Memory B cell (primary cell): ENCODE results near the gene PTGES3L.

ENCODE experiments used
- ATAC-seq: fragments of 150-1000 bp; cut with Tn5 transposase; 2 replicates; pipeline ENCODE4 v1.10.0; 2021; ENCODE audit warnings: low read depth, mild to moderate bottlenecking, moderate library complexity
- DNase-seq, 2 donors: peaks; one replicate each; pipeline ENCODE4 v3.0.0; 2022; ENCODE audit warnings: low spot score in 2 of 2
- H3K27ac Mint-ChIP-seq: one replicate; pipeline ENCODE4 v1.8.0; 2022; ENCODE audit warnings: mild to moderate bottlenecking, moderate library complexity, mixed read lengths
- H3K27me3 Mint-ChIP-seq: one replicate; pipeline ENCODE4 v1.8.0; 2022; ENCODE audit warnings: mixed read lengths
- H3K36me3 Mint-ChIP-seq: one replicate; pipeline ENCODE4 v1.8.0; 2022; ENCODE audit warnings: mild to moderate bottlenecking, mixed read lengths
- H3K4me1 Mint-ChIP-seq: one replicate; pipeline ENCODE4 v1.8.0; 2022; ENCODE audit warnings: mixed read lengths
- H3K4me3 Mint-ChIP-seq: one replicate; pipeline ENCODE4 v1.8.0; 2022; ENCODE audit warnings: mild to moderate bottlenecking, moderate library complexity, mixed read lengths
- H3K9me3 Mint-ChIP-seq: one replicate; pipeline ENCODE4 v1.8.0; 2022; ENCODE audit warnings: mixed read lengths

Gene PTGES3L

GRCh38 chr17:42979511-42980273, at the start of gene PTGES3L:
PTGES3L (minus strand) TSS chr17:42980080; CDS start chr17:42980053, 27 bp downstream.
- ATAC-seq, result peak; percentile 7
- peaks cover 6% of the 10 kb centered on the region for H3K36me3 Mint-ChIP-seq
- no peak for DNase-seq

DNA sequence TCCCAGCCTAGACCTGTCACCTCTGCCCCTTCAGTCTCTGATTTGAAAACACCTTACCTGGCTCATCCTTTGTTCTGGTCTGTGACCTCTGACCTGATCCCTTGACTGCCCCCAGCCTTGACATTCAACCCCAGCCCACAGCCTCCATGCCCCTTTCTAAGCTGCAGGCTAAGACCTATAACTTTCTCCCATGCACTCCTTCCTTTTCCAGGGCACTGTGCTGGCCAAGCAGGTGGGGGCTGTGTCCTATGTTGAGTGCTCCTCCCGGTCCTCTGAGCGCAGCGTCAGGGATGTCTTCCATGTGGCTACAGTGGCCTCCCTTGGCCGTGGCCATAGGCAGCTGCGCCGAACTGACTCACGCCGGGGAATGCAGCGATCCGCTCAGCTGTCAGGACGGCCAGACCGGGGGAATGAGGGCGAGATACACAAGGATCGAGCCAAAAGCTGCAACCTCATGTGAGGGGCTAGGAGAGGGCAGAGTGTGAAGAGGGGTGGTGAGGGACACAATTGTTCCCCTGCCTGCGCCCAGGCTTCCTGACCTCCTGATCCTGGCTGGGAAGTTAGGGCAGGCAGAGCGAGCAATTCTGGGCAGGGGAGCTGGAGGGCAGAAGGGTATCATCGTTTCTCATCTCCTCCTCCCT, 48.5 kb upstream of the PTGES3L start:
- Mint-ChIP-seq H3K36me3 (no peaks in the 10 kb centered on the region), H3K9me3 (no peaks in the 10 kb centered on the region), H3K27ac (no peak overlapping the region), H3K4me3 (no peak overlapping the region), H3K4me1 (peaks cover 14% of the 10 kb centered on the region), H3K27me3 (no peaks in the 10 kb centered on the region)
- DNase-seq (no peak), ATAC-seq (no peak)

More at GRCh38 chr17:42979511-42980273, at the start of gene PTGES3L:
- Mint-ChIP-seq H3K9me3 (no peaks in the 10 kb centered on the region), H3K4me3 (peak within 1 kb of the TSS; percentile 98), H3K27me3 (no peaks in the 10 kb centered on the region), H3K4me1 (peaks cover 32% of the 10 kb centered on the region), H3K27ac (peak within 1 kb of the TSS; percentile 95)

- H3K9me3 Mint-ChIP-seq, result no peaks in the 10 kb centered on the region
- no peaks in the 10 kb centered on the region for H3K36me3 Mint-ChIP-seq
- ATAC-seq, result no peak
- no peak for DNase-seq
- H3K4me1 Mint-ChIP-seq, result peaks cover 14% of the 10 kb centered on the region
- H3K27ac Mint-ChIP-seq, result no peak overlapping the region
- no peaks in the 10 kb centered on the region for H3K27me3 Mint-ChIP-seq
- H3K4me3 Mint-ChIP-seq, result no peak overlapping the region
These were observed 47.5 kb upstream of the PTGES3L start for GRCh38 chr17:43027091-43028032.

- Mint-ChIP-seq H3K4me1 (peaks cover 14% of the 10 kb centered on the region), H3K27me3 (no peaks in the 10 kb centered on the region), H3K4me3 (no peak overlapping the region), H3K9me3 (no peaks in the 10 kb centered on the region), H3K27ac (no peak overlapping the region), H3K36me3 (no peaks in the 10 kb centered on the region)
- ATAC-seq (no peak), DNase-seq (no peak)
These were observed 46.7 kb upstream of the PTGES3L start for GRCh38 chr17:43026595-43026994.

DNA sequence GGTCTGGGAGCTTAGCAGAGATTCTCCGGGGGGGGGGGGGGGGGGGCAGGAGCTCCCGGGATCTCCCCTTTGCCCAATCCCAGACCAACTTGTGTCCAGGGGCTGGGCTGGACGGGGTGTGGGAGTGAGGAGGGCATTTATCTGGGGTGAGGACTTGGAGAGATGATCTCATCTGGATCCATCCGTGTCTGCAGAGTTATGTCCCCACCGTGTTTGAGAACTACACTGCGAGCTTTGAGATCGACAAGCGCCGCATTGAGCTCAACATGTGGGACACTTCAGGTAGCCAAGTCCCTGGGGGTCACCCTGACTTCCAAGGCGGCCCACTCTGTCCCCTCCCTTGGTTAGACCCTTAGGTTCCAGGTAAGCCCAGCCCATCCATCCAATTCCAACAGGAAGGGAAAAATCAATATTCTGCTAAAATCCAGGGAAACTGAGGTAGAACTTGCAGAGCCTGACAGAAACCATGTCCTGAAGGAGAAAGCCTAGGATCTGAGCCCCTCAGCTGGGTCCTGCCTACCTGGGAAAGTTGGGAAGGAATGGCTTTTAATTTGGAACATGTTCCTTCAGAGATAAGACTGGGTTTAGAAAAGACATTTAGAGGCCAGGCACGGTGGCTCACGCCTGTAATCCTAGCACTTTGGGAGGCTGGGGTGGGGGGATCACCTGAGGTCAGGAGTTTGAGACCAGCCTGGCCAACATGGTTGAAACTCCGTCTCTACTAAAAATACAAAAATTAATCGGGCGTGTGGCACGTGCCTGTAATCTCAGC, 46.1 kb upstream of the PTGES3L start:
- peak overlapping the region; percentile 82 for H3K4me3 Mint-ChIP-seq
- H3K4me1 Mint-ChIP-seq, result peaks cover 18% of the 10 kb centered on the region
- ATAC-seq (no peak), DNase-seq (no peak)
- no peaks in the 10 kb centered on the region for H3K27me3 Mint-ChIP-seq
- H3K27ac Mint-ChIP-seq, result peak overlapping the region; percentile 41
- no peaks in the 10 kb centered on the region for H3K9me3 Mint-ChIP-seq
- H3K36me3 Mint-ChIP-seq, result no peaks in the 10 kb centered on the region

DNA sequence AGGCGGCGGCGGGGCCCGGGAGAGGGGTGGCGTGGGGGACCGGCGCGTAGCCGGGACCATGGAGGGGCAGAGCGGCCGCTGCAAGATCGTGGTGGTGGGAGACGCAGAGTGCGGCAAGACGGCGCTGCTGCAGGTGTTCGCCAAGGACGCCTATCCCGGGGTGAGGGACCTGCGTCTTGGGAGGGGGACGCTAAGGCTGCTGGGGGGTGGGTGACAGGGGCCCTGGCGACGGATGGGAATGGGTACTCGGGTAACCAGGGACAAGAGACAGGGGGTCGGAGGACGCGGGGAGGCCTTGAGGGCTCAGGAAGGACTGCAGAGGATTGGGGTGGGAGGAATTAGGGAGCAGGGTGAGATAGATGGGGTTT, 45.4 kb upstream of the PTGES3L start:
- DNase-seq (no peak), ATAC-seq (no peak)
- Mint-ChIP-seq H3K27me3 (no peaks in the 10 kb centered on the region), H3K4me3 (peak overlapping the region; percentile 82), H3K36me3 (no peaks in the 10 kb centered on the region), H3K27ac (peak overlapping the region; percentile 41), H3K9me3 (no peaks in the 10 kb centered on the region), H3K4me1 (peaks cover 21% of the 10 kb centered on the region)

DNA sequence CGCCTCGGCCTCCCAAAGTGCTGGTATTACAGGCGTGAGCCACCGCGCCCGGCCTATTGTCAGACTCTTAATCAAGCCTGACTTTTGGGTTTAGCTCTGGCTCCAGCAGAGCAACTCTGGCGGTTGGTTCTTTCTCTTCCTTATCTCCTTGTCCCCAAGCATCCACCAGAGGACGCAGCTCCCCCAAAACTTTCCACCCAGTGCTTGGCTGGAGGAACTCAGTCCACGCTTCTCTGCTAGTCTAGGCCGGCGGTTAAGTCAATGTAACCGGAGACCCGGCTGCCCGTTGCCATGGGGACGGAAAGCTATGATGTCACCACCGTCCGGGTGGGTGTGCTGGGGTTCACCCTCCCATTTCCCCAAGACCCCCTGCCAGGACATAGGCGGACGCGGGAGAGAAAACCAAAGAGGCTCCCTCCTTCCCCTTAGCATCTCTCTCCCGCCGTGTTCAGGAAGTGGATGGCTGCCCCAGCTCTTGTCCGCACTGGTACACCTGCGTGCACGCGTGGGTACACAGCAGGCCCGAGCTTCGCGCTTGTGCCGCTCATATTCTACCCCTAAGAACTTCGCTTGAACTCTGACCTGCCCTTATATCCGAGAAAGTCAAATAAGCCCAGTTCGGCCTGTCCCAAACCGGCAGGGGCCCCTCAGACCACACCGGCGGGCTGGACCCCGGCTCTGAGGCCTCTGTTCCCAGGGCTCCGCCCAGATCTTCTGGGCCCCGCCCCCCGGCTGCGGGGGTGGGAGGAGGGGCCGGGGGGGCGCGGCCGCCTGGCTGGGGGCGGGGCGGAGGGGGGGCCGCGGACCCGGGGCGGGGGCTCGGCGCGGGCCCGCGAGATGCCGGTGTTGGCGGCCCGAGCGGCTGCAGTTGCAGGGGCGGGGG, 44.8 kb upstream of the PTGES3L start, which contains the start of gene RND2:
Gene RND2, plus strand, starts transcription at position 825 of the 883 bp plus-strand sequence. CDS start 117 bp downstream, outside the sequence.
- peak within 1 kb of the TSS; percentile 90 for H3K27ac Mint-ChIP-seq
- H3K4me3 Mint-ChIP-seq, result peak within 1 kb of the TSS; percentile 89
- H3K27me3 Mint-ChIP-seq, result no peaks in the 10 kb centered on the region
- ATAC-seq (peak; percentile 70), DNase-seq (peak; percentile 79 to 85)
- peaks cover 25% of the 10 kb centered on the region for H3K4me1 Mint-ChIP-seq
- no peaks in the 10 kb centered on the region for H3K36me3 Mint-ChIP-seq
- no peaks in the 10 kb centered on the region for H3K9me3 Mint-ChIP-seq

- peak within 1 kb of the TSS; percentile 80 for H3K27ac Mint-ChIP-seq
- H3K4me3 Mint-ChIP-seq, result peak within 1 kb of the TSS; percentile 95
- H3K27me3 Mint-ChIP-seq, result no peaks in the 10 kb centered on the region
These were observed 42.0 kb upstream of the PTGES3L start, which contains the start of gene VAT1 for GRCh38 chr17:43021741-43022512. VAT1 (minus strand) TSS chr17:43022385; CDS start chr17:43022322, 63 bp downstream.

GRCh38 chr17:43020789-43021740, 41.2 kb upstream of the PTGES3L start:
- no peaks in the 10 kb centered on the region for H3K9me3 Mint-ChIP-seq
- no peaks in the 10 kb centered on the region for H3K27me3 Mint-ChIP-seq
- DNase-seq (peak; percentile 33 to 40), ATAC-seq (peak; percentile 5)
- H3K27ac Mint-ChIP-seq, result peak overlapping the region; percentile 80
- H3K36me3 Mint-ChIP-seq, result peaks cover under 1% of the 10 kb centered on the region
- H3K4me3 Mint-ChIP-seq, result peak overlapping the region; percentile 95
- H3K4me1 Mint-ChIP-seq, result peaks cover 28% of the 10 kb centered on the region

More at GRCh38 chr17:43021741-43022512, 42.0 kb upstream of the PTGES3L start, which contains the start of gene VAT1:
- H3K9me3 Mint-ChIP-seq, result no peaks in the 10 kb centered on the region
- ATAC-seq (peak; percentile 44), DNase-seq (peak; percentile 29 to 59)
- H3K36me3 Mint-ChIP-seq, result no peaks in the 10 kb centered on the region
- peaks cover 28% of the 10 kb centered on the region for H3K4me1 Mint-ChIP-seq

DNA sequence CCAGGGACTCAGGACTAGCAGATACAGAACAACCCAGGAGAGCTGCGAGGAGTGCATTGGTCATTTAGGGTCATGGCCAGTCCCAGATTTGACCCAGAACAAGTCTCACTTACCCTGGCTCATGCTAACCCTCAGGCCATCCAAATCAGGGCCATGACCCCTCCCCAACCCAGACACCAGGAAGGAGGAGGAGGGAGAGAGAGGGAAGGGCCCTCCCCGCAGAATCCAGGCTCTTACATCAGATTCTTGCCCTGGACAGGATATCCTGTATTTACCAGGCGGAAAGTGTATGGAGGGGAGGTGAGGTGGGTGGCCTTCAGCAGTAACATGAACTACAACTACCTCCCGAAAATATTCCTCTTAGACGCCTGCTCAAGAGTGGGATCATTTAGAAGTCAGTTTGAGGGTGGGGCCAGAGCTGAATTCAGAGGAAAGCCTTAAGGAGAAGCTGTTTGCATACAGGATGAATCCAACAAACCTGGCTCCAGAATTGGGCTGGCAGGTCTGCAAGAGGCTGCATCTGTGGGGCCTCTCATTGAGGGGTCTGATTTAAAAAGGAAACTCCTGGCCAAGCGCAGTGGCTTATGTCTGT, 40.2 kb upstream of the PTGES3L start:
- ATAC-seq (no peak), DNase-seq (no peak)
- H3K27ac Mint-ChIP-seq, result peak overlapping the region; percentile 80
- peaks cover 2% of the 10 kb centered on the region for H3K36me3 Mint-ChIP-seq
- H3K4me3 Mint-ChIP-seq, result peak overlapping the region; percentile 95
- no peaks in the 10 kb centered on the region for H3K27me3 Mint-ChIP-seq
- no peaks in the 10 kb centered on the region for H3K9me3 Mint-ChIP-seq
- H3K4me1 Mint-ChIP-seq, result peaks cover 23% of the 10 kb centered on the region

- peak overlapping the region; percentile 41 for H3K27ac Mint-ChIP-seq
- peaks cover 19% of the 10 kb centered on the region for H3K4me1 Mint-ChIP-seq
- H3K27me3 Mint-ChIP-seq, result no peaks in the 10 kb centered on the region
- no peaks in the 10 kb centered on the region for H3K9me3 Mint-ChIP-seq
- H3K4me3 Mint-ChIP-seq, result peak overlapping the region; percentile 56
- ATAC-seq, result no peak
- DNase-seq, result no peak
- H3K36me3 Mint-ChIP-seq, result peaks cover 6% of the 10 kb centered on the region
These were observed 39.5 kb upstream of the PTGES3L start for GRCh38 chr17:43019418-43019817.
